Transverse colon (tissue), 4 donors: ENCODE results near the gene ARID4A. TPM values are rescaled to one million over a fixed set of nuclear protein-coding genes. Genes with fewer than 3 reads are reported as not detected.
"Not testable (repeated sequence)": the region's sequence is repeated elsewhere in the genome, so short reads cannot be mapped to it uniquely, and the experiment has no call there.

ENCODE experiments used
- DNase-seq: peaks from one replicate; pipeline ENCODE4 v3.0.0-alpha.2; 2019
- H3K27ac ChIP-seq, 4 donors: fragments of 200-600 bp; sonication (generic); 2 replicates each; pipeline ENCODE4 v1.5.1; 2016 to 2018; ENCODE audit warnings: inconsistent platforms in 4 of 4
- H3K27me3 ChIP-seq: fragments of 200-600 bp; sonication (generic); 2 replicates; pipeline ENCODE4 v1.5.1; 2017; ENCODE audit warnings: inconsistent platforms
- H3K36me3 ChIP-seq, 4 donors: fragments of 200-600 bp; sonication (generic); 2 replicates each; pipeline ENCODE4 v1.5.1; 2017 to 2019; ENCODE audit warnings: inconsistent platforms in 4 of 4
- H3K4me1 ChIP-seq, 4 donors: fragments of 200-600 bp; sonication (generic); 2 replicates each; pipeline ENCODE4 v1.5.1; 2017 to 2020; ENCODE audit warnings: inconsistent platforms in 4 of 4
- H3K4me3 ChIP-seq, 4 donors: fragments of 200-600 bp; sonication (generic); 1 replicate in 1 of 4; 2 replicates in 3 of 4; pipeline versions ENCODE4 v1.5.1 to v1.6.1; 2017 to 2019; ENCODE audit warnings: inconsistent platforms in 4 of 4
- H3K9me3 ChIP-seq, 2 donors: fragments of 200-600 bp; sonication (generic); 2 replicates each; pipeline ENCODE4 v1.5.1; 2017 to 2019; ENCODE audit warnings: inconsistent platforms in 2 of 2
- CTCF ChIP-seq, 5 experiments: fragments of 200-600 bp in 3 of 5; fragments of 450-650 bp in 2 of 5; sonication (generic) in 3 of 5; IDR thresholded peaks; 1 replicate in 2 of 5; 2 replicates in 3 of 5; pipeline ENCODE4 v1.5.1; 2016 to 2017; ENCODE audit warnings: antibody characterized with exemption in 5 of 5, inconsistent platforms in 3 of 5, mild to moderate bottlenecking in 2 of 5, moderate library complexity in 1 of 5
- EP300 ChIP-seq: sonication (generic); formaldehyde crosslinking; IDR thresholded peaks from one replicate; pipeline ENCODE4 v1.6.1; 2017; ENCODE audit warnings: antibody characterized with exemption, low read depth
- POLR2A ChIP-seq: fragments of 450-650 bp; IDR thresholded peaks from one replicate; pipeline ENCODE4 v1.6.1; 2016; ENCODE audit warnings: antibody characterized with exemption, mild to moderate bottlenecking, moderate library complexity
- POLR2AphosphoS5 ChIP-seq, 3 donors: sonication (generic); formaldehyde crosslinking; IDR thresholded peaks; one replicate each; pipeline ENCODE4 v1.6.1; 2016; ENCODE audit warnings: antibody characterized with exemption in 3 of 3
- WGBS, 2 donors: methylation state at CpG; one replicate each; pipeline ENCODE4 v1.1.5; 2018; ENCODE audit warnings: low coverage in 1 of 2; 5-methylcytosine and 5-hydroxymethylcytosine counted together
- in situ Hi-C, 4 donors: fragments of 200-750 bp; cut with MboI; loops; one replicate each; pipeline versions ENCODE4 v1.15.0 to v1.15.1; 2017; ENCODE audit warnings: low sequenced_read_pairs in 3 of 4, low pct_ligation_motif_present in 1 of 4, low pct_unique_long_range_greater_than_20kb in 1 of 4
- intact Hi-C: fragments of 100-400 bp; cut with DNase I; formaldehyde crosslinking; loops from one replicate; pipeline ENCODE4 v1.15.1; 2023; ENCODE audit warnings: low total_unique reads
- total RNA-seq, 4 donors: library from RNA; depleted of rRNA; stranded (reverse); fragments of >200 nt; gene quantifications; one replicate each; pipeline ENCODE4 v1.1.0, GENCODE V29; 2016

ARID4A gene
- total RNA-seq, 4 donors from 2014 or later, result 20.6 to 46.4 (median 22.6) TPM

GRCh38 chr14:58331111-58331510, 32.8 kb downstream of the ARID4A start:
- in situ Hi-C loops (no loop called here), intact Hi-C loops (no loop called here)
- Histone ChIP-seq H3K9me3 (no peaks in the 10 kb centered on the region), H3K27me3 (no peaks in the 10 kb centered on the region), H3K36me3 (peaks cover 0 to 45% (median 16%) of the 10 kb centered on the region in 4 donors), H3K27ac (peak overlapping the region; percentile 47 to 70 (median 54)), H3K4me1 (peaks cover 7 to 17% (median 8%) of the 10 kb centered on the region in 4 donors), H3K4me3 (peak overlapping the region in 1 of 4 donors; percentile 10)
- no peak for TF ChIP-seq CTCF (IDR thresholded peaks at IDR 0.05)
- peak in 1 of 3 donors; percentile 52 for TF ChIP-seq POLR2AphosphoS5 (IDR thresholded peaks at IDR 0.05)
- peak; percentile 86 for DNase-seq
- 0 to 9% methylated on average over 4 to 5 of the region's 5 CpGs for WGBS, 2 donors

DNA sequence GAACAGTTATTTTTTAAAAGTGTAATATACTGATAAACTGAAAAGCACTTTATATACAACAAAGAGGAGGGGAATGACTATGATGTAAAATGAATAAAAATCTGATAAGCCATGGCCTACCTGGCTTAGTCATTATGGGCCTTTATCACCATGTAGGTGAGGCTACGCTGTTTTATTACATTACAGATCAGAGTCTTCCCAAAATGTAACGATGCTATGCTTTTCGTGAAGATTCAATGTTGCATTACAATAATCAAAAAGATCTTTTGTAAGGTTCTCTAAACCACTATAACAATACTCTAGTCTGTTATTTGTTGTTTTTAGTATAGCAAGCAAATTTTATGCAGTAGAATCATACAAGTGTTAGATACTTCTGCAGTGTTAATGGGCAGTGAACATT, 34.2 kb downstream of the ARID4A start:
- no peak overlapping the region for H3K27ac ChIP-seq
- peaks cover 7 to 17% (median 8%) of the 10 kb centered on the region in 4 donors for H3K4me1 ChIP-seq
- H3K36me3 ChIP-seq, result peaks cover 0 to 37% (median 13%) of the 10 kb centered on the region in 4 donors
- in situ Hi-C loops (no loop called here), intact Hi-C loops (no loop called here)
- 70 to 83% methylated on average over 3 of the region's 3 CpGs for WGBS, 2 donors
- TF ChIP-seq CTCF (IDR thresholded peaks at IDR 0.05) (no peak), POLR2AphosphoS5 (IDR thresholded peaks at IDR 0.05) (no peak), EP300 (no peak), POLR2A (no peak)
- no peak overlapping the region for H3K4me3 ChIP-seq
- H3K27me3 ChIP-seq, result no peaks in the 10 kb centered on the region
- no peaks in the 10 kb centered on the region for H3K9me3 ChIP-seq
- DNase-seq, result no peak

- H3K36me3 ChIP-seq, result peaks cover 0 to 27% (median 9%) of the 10 kb centered on the region in 4 donors
- DNase-seq, intact Hi-C loops, H3K9me3 ChIP-seq, H3K27me3 ChIP-seq, in situ Hi-C loops, H3K27ac ChIP-seq, H3K4me3 ChIP-seq, H3K4me1 ChIP-seq: not testable (repeated sequence)
- WGBS, 2 donors, result 73 to 83% methylated on average over 3 to 4 of the region's 4 CpGs
Measured at GRCh38 chr14:58339666-58340065, 41.3 kb downstream of the ARID4A start.

GRCh38 chr14:58341152-58341748, 42.9 kb downstream of the ARID4A start:
- in situ Hi-C loops, result no loop called here
- Histone ChIP-seq H3K9me3 (no peaks in the 10 kb centered on the region), H3K4me3 (no peak overlapping the region), H3K27me3 (no peaks in the 10 kb centered on the region), H3K36me3 (peaks cover 0 to 24% (median 10%) of the 10 kb centered on the region in 4 donors), H3K27ac (no peak overlapping the region), H3K4me1 (no peaks in the 10 kb centered on the region)
- no peak for TF ChIP-seq CTCF (IDR thresholded peaks at IDR 0.05)
- no peak for TF ChIP-seq POLR2A
- no peak for TF ChIP-seq EP300
- TF ChIP-seq POLR2AphosphoS5 (IDR thresholded peaks at IDR 0.05), result no peak
- WGBS, 2 donors, result 69 to 79% methylated on average over 4 of the region's 4 CpGs
- intact Hi-C loops, result no loop called here
- no peak for DNase-seq

DNA sequence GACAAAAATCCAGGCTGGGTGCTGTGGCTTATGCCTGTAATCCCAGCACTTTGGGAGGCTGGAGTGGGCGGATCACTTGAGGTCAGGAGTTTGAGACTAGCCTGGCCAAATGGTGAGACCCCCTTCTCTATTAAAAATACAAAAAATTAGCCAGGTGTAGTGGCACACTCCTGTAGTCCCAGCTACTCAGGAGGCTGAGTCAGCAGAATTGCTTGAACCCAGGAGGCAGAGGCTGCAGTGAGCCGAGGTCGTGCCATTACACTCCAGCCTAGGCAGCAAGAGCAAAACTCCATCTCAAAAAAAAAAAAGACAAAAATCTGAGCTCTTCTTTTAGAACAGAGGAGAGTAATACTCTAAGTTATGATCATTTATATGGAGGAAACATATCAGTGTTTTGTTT, 45.2 kb downstream of the ARID4A start:
- H3K27me3 ChIP-seq, H3K9me3 ChIP-seq, DNase-seq, H3K27ac ChIP-seq, intact Hi-C loops, in situ Hi-C loops, H3K4me1 ChIP-seq, H3K4me3 ChIP-seq: not testable (repeated sequence)
- H3K36me3 ChIP-seq, result peaks cover 0 to 36% (median 19%) of the 10 kb centered on the region in 4 donors
- WGBS, 2 donors, result 93 to 100% methylated on average over 2 to 3 of the region's 3 CpGs
